Fibroblast of the aortic adventitia (primary cell): ENCODE results near the gene THAP5. TPM values are rescaled to one million over a fixed set of nuclear protein-coding genes. Genes with fewer than 3 reads are reported as not detected.

Source experiments
- DNase-seq: peaks from one replicate; pipeline ENCODE4 v3.0.0-alpha.2; 2010; ENCODE audit warnings: low read depth
- H3K4me3 ChIP-seq: 2 replicates; pipeline ENCODE4 v1.5.1; 2011; ENCODE audit warnings: low read depth, mild to moderate bottlenecking, control low read depth, low read length, moderate library complexity
- total RNA-seq: library from RNA; depleted of rRNA; stranded (reverse); fragments of >200 nt; gene quantifications from 2 replicates; pipeline ENCODE4 v1.2.3, GENCODE V29; 2012; ENCODE audit warnings: low replicate concordance
- TF ChIP-seq, protein P1 (sequence below): IDR thresholded peaks from 2 replicates; pipeline ENCODE4 v1.5.1; 2011; ENCODE audit warnings: mild to moderate bottlenecking, low read length, control low read depth, inconsistent platforms; ENCODE audit not compliant: insufficient read depth

Gene THAP5
- total RNA-seq, 1 donor: 39.6 TPM

DNA sequence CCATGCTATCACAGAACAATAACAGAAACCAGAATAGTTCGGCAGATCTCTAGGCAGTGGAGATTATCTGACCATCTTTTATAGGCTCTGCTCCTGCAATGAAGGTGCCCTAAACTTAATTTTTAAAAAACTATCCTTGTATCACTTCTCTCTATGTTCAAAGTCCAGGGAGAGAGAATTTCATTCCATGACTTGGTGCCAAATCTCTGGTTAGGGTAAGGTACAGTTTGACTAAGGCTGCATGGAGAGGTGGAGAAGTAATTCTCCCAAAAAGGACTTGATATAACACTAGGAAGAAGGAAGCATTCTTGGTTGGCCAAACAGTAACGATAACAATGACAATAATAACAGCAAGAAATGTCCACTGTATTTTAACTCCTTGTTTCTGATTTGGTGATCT is 40.1 kb upstream of the THAP5 start:
- TF ChIP-seq, protein P1, sequence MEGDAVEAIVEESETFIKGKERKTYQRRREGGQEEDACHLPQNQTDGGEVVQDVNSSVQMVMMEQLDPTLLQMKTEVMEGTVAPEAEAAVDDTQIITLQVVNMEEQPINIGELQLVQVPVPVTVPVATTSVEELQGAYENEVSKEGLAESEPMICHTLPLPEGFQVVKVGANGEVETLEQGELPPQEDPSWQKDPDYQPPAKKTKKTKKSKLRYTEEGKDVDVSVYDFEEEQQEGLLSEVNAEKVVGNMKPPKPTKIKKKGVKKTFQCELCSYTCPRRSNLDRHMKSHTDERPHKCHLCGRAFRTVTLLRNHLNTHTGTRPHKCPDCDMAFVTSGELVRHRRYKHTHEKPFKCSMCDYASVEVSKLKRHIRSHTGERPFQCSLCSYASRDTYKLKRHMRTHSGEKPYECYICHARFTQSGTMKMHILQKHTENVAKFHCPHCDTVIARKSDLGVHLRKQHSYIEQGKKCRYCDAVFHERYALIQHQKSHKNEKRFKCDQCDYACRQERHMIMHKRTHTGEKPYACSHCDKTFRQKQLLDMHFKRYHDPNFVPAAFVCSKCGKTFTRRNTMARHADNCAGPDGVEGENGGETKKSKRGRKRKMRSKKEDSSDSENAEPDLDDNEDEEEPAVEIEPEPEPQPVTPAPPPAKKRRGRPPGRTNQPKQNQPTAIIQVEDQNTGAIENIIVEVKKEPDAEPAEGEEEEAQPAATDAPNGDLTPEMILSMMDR: no peak
- H3K4me3 ChIP-seq: no peak overlapping the region
- DNase-seq: no peak

DNA sequence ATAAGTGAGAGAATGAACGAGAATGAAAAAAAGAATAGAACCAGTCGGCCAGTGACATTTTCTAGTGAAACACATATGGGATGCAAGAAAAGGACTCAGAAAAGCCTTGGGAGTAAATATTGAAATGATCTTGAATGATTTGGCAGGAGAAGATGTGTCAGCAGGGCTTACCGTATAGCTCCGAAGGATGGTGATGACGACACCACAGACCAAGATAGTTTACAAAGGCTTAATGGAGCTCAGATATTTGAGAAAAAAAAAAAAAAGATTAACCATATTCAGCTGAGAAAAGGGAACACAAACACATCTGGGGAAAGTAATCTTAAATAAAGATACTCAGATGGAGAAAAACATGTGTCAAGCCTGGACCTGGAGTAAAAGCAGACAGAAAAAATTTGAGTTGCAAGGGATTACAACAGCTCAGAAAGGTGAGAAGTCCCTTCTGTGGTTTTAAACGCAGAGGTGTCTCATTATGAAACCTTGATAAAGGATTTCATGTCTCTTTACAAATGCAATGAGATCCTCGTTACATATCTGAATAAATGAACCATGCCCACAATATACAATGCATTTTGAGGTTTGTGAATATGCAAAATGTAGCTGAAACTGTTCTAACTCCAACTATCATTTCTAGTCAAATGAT is 36.2 kb upstream of the THAP5 start:
- no peak overlapping the region for H3K4me3 ChIP-seq
- no peak for DNase-seq
- TF ChIP-seq, protein P1: no peak

DNA sequence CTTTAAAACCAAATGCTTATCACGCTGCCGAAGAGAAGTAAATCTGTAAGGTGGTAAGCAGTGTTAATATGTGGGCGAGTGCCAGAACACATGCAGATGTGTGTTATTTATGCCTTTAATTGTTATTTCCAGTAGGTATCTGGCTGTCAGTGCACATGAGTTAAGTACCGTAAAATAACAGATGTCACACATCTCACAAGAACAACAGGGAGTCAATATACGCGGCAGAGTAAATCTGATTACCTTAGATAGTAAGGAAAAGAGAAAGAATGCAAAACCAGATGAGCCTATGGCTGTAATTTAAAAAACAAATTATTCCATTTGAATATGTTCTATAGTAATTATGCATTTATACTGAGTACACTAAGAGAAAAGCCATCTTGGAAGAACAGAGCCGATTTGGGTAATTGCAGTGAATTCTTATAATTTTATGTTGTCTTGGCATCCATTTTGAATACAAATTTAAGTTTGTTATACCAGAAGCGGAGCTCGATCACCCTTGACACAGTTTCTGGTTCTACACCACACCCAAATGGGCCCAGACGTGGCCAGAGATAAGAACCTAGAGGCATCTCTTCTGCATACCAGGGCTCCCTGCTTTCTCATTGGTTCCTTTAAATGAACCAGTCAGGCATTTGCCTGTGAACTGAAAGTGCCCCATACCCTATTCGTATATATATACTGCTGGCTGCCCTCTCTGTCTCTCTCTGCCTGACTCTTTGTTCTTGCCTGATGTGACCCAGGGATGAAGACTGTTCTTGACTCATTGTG is 35.0 kb upstream of the THAP5 start:
- H3K4me3 ChIP-seq: no peak overlapping the region
- no peak for DNase-seq
- TF ChIP-seq, protein P1: no peak

DNA sequence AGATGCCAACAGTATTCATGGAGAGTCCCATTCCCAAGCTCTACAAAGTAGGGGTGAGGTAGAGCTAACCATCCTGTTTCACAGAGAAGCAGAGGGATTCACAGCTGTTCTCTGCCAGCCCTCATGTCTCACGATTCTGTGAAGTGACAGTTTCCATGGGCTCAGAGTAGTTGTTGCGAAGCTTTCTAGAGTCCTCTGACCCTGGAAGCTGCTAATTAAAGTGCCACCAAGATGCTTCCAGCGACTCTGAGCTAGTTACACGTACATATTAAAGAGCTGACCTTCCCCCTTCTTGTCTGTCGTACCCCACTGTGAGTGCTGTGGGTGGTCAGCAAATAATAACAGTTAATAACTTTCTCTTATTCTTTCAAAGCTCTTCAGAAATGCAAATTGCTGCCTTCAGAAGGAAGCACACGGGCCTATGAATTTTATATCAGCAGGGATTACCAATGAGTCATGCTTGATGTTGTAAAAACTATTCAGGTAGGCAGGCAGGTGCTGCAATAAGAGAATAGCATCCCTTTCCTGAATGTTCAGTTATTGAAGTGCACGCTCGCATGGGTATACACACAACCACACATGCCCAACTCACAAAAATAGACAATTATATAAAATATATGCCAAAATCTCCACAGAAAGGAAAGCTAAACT is 34.3 kb upstream of the THAP5 start:
- H3K4me3 ChIP-seq: no peak overlapping the region
- DNase-seq: no peak
- TF ChIP-seq, protein P1: no peak

DNA sequence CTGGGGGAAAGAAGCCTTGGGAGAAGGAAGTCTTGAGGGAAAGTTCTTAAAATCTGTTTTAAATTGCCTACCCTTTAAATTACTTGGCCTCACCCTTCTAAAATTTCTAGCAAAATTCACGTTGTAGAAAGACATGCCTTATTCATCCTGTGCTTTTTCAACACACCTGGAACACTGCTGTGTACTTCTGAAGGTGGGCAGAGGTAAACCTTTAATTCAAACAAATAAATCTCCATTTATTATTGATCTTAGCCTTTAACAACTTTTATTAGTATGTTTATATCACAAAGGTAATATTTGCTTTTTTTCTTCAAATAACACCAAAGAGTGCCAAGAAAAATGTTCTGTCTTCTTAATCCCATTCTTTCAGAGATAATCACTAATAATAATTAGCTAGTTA is 30.9 kb upstream of the THAP5 start:
- no peak for DNase-seq
- no peak overlapping the region for H3K4me3 ChIP-seq
- TF ChIP-seq, protein P1: no peak

DNA sequence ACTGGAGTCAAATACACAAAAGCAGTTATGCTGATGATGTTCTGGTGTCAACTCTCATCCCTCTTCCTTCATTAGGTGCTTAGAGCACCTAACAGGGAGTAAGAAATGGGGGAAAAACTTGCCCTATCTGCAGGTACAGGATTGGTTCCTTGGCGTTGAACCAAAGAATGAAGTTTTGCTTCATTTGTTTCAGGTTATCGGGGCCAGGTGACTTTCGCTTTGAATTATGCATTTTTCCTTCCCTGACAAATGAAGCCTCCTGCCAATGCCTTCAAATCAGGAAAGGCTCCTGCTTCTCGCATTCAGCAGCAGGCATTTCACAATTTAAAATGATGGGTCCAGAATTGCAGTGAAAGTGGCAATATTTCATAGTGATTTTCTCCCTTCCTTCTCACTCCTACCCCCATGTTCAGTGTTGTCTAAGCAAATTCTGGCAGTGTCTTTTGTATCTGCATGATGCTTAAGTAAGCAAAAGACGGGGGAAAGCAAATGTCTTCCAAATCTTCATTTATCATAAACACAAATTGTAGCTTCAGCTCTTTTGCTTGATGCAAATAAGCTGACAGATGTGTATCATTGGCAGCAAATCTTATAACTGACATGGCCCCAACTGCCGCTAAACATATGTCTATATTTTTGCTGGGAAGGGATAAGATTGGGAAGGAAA is 29.5 kb upstream of the THAP5 start:
- TF ChIP-seq, protein P1: no peak
- no peak for DNase-seq
- no peak overlapping the region for H3K4me3 ChIP-seq
